Karpas-422 (cell line): Measurements from ENCODE around the gene COA1. TPM values are rescaled to one million over a fixed set of nuclear protein-coding genes. Genes with fewer than 3 reads are reported as not detected.
"Not testable (repeated sequence)": the region's sequence is repeated elsewhere in the genome, so short reads cannot be mapped to it uniquely, and the experiment has no call there.

Source experiments
- DNase-seq: peaks from one replicate; pipeline ENCODE4 v3.0.0-alpha.2; 2015
- H2AFZ ChIP-seq: fragments of 200-600 bp; sonication (generic); 2 replicates; pipeline ENCODE4 v1.6.1; 2014; ENCODE audit warnings: antibody characterized with exemption, low read length, mixed read lengths
- H3K27ac ChIP-seq: fragments of 200-600 bp; sonication (generic); 2 replicates; pipeline ENCODE4 v1.5.1; 2014; ENCODE audit warnings: mild to moderate bottlenecking, low read length, moderate library complexity
- H3K27me3 ChIP-seq: fragments of 200-600 bp; sonication (generic); 2 replicates; pipeline ENCODE4 v1.6.1; 2014; ENCODE audit warnings: low read length, mixed read lengths
- H3K36me3 ChIP-seq: fragments of 200-600 bp; sonication (generic); 2 replicates; pipeline ENCODE4 v1.6.1; 2014; ENCODE audit warnings: low read length, mixed read lengths; ENCODE audit not compliant: insufficient read depth
- H3K4me1 ChIP-seq: fragments of 200-600 bp; sonication (generic); 2 replicates; pipeline ENCODE4 v1.6.1; 2014; ENCODE audit warnings: mild to moderate bottlenecking, low read length, mixed read lengths
- H3K4me2 ChIP-seq: fragments of 200-600 bp; sonication (generic); 2 replicates; pipeline ENCODE4 v1.6.1; 2014; ENCODE audit warnings: low read length, low read depth, mild to moderate bottlenecking; ENCODE audit not compliant: poor library complexity, severe bottlenecking
- H3K4me3 ChIP-seq: fragments of 200-600 bp; sonication (generic); 2 replicates; pipeline ENCODE4 v1.5.1; 2014; ENCODE audit warnings: mild to moderate bottlenecking, antibody characterized with exemption, low read length, mixed read lengths
- H3K79me2 ChIP-seq: fragments of 200-600 bp; sonication (generic); 2 replicates; pipeline ENCODE4 v1.6.1; 2014; ENCODE audit warnings: mild to moderate bottlenecking, low read length, mixed read lengths
- H3K9ac ChIP-seq: fragments of 200-600 bp; sonication (generic); 2 replicates; pipeline ENCODE4 v1.6.0; 2014; ENCODE audit warnings: low read length
- H3K9me2 ChIP-seq: fragments of 200-600 bp; sonication (generic), shearing (Covaris generic); replicated peaks from 2 replicates; pipeline ENCODE4 v1.6.0; 2014; ENCODE audit warnings: mild to moderate bottlenecking, low read length, moderate library complexity; ENCODE audit not compliant: insufficient read depth
- H3K9me3 ChIP-seq: fragments of 300-700, 200-600 bp; sonication (generic); 2 replicates; pipeline ENCODE4 v1.6.1; 2014; ENCODE audit warnings: low read length, mixed read lengths
- H4K20me1 ChIP-seq: fragments of 200-600 bp; sonication (generic); 2 replicates; pipeline ENCODE4 v1.6.1; 2014; ENCODE audit warnings: mild to moderate bottlenecking, antibody characterized with exemption, low read length, low read depth; ENCODE audit not compliant: insufficient read depth
- total RNA-seq: library from RNA; depleted of rRNA; stranded (reverse); fragments of >200 nt; shearing (Covaris generic); gene quantifications from 2 replicates; pipeline ENCODE4 v1.2.3, GENCODE V29; 2014; ENCODE audit warnings: low replicate concordance

Gene COA1
- total RNA-seq, 1 experiment from 2014 or later, result 60.2 TPM

GRCh38 chr7:43737467-43738127, 8.3 kb upstream of the COA1 start:
- no peak overlapping the region for H3K4me3 ChIP-seq
- H3K4me1 ChIP-seq, result no peaks in the 10 kb centered on the region

DNA sequence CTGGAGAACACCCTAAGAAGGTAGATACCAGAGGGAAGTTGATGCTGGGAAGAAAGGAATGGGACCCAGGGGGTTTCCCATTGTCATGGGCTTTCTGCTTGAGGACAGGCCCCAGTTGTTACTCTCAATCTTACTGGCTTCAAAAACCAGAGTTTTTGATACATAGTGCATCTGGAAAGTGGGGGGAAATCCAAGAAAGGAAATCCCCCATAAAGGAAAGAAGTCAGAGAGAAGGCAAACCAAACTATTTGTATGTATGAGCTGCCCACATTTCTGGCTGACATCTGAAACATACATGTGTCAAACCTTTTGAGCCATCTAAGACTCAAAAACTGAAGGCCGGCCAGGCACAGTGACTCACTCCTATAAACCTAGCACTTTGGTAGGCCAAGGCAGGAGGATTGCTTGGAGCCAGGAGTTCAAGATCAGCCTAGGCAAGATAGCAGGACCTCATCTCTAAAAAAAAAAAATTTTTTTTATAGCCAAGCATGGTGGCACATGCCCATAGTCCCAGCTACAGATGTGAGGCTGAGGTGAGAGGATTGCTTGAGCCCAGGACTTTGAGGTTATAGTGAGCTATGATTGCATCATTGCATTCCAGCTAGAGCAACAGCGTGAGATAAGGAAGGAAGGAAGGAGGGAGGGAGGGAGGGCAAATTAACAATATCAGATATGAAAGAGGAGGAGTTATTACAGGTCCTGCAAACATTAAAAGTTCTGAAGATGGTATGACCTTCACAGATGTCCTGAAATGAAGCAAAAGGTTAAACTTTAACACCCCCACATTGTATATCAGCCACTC, 6.7 kb upstream of the COA1 start:
- DNase-seq, result no peak
- Histone ChIP-seq H3K4me2 (no peak overlapping the region), H3K9me2 (no peaks in the 10 kb centered on the region), H2AFZ (no peak overlapping the region), H3K9ac (no peak overlapping the region), H3K9me3 (no peaks in the 10 kb centered on the region), H3K4me3 (no peak overlapping the region), H3K36me3 (no peaks in the 10 kb centered on the region), H3K4me1 (no peaks in the 10 kb centered on the region), H3K27me3 (no peaks in the 10 kb centered on the region), H3K79me2 (no peaks in the 10 kb centered on the region), H4K20me1 (no peaks in the 10 kb centered on the region), H3K27ac (no peak overlapping the region)

More at GRCh38 chr7:43737467-43738127, 8.3 kb upstream of the COA1 start:
- H3K4me2 ChIP-seq, result no peak overlapping the region
- no peaks in the 10 kb centered on the region for H3K36me3 ChIP-seq
- no peaks in the 10 kb centered on the region for H3K9me3 ChIP-seq
- DNase-seq, result no peak
- no peak overlapping the region for H3K9ac ChIP-seq
- no peaks in the 10 kb centered on the region for H4K20me1 ChIP-seq
- no peaks in the 10 kb centered on the region for H3K79me2 ChIP-seq
- H2AFZ ChIP-seq, result no peak overlapping the region
- H3K27ac ChIP-seq, result no peak overlapping the region
- no peaks in the 10 kb centered on the region for H3K9me2 ChIP-seq
- no peaks in the 10 kb centered on the region for H3K27me3 ChIP-seq

GRCh38 chr7:43735403-43735801, 6.1 kb upstream of the COA1 start:
- no peak for DNase-seq
- Histone ChIP-seq H3K79me2 (no peaks in the 10 kb centered on the region), H3K4me1 (peaks cover 2% of the 10 kb centered on the region), H3K27me3 (no peaks in the 10 kb centered on the region), H3K9me3 (no peaks in the 10 kb centered on the region), H3K36me3 (no peaks in the 10 kb centered on the region), H3K4me3 (no peak overlapping the region), H3K27ac (no peak overlapping the region), H4K20me1 (no peaks in the 10 kb centered on the region), H3K9ac (no peak overlapping the region), H2AFZ (no peak overlapping the region), H3K4me2 (no peak overlapping the region), H3K9me2 (no peaks in the 10 kb centered on the region)

- H3K79me2 ChIP-seq, H3K9me3 ChIP-seq, H2AFZ ChIP-seq, H3K4me3 ChIP-seq, H3K27ac ChIP-seq, H3K4me1 ChIP-seq, H3K9me2 ChIP-seq, DNase-seq, H3K36me3 ChIP-seq, H3K27me3 ChIP-seq, H3K9ac ChIP-seq, H3K4me2 ChIP-seq, H4K20me1 ChIP-seq: not testable (repeated sequence)
These were observed 5.4 kb upstream of the COA1 start for GRCh38 chr7:43734575-43735332.

DNA sequence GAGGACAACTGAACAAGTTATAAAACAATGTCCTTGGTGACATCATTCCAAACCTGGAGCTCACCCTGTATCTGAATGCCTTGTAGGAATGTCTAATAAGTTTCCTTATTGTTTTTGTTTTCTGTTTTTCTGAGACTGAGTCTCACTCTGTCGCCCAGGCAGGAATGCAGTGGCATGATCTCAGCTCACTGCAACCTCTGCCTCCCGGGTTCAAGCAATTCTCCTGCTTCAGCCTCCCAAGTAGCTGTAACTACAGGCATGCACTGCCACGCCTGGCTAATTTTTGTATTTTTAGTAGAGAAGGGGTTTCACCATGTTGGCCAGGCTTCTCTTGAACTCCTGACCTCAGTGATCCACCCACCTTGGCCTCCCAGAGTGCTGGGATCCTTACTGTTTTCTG, 2.2 kb upstream of the COA1 start:
- not testable (repeated sequence) for H2AFZ ChIP-seq, H3K9ac ChIP-seq, H3K27me3 ChIP-seq, H3K4me2 ChIP-seq, H3K27ac ChIP-seq, H4K20me1 ChIP-seq, H3K9me3 ChIP-seq, H3K4me3 ChIP-seq, H3K36me3 ChIP-seq, H3K9me2 ChIP-seq, DNase-seq
- Histone ChIP-seq H3K4me1 (peaks cover 25% of the 10 kb centered on the region), H3K79me2 (peaks cover 26% of the 10 kb centered on the region)

DNA sequence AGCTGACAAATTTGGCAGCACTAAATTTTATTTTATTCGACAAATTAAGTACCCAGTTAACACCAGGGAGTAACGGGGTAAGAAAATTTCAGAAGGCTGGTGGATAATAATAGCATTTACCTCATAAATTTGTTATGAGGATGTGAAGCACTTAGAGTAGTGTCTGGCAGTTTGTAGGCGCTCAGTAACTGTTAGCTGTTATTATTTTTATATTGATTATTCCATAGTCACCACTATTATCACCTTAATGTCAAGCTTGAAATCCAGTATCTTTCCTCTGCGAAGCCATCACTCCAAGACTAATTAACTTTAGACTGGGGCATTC, 563 bp upstream of the COA1 start:
- peak overlapping the region; percentile 80 for H3K9ac ChIP-seq
- peak overlapping the region; percentile 85 for H3K4me2 ChIP-seq
- H3K4me1 ChIP-seq, result peaks cover 28% of the 10 kb centered on the region
- H3K36me3 ChIP-seq, result no peaks in the 10 kb centered on the region
- H3K9me3 ChIP-seq, result no peaks in the 10 kb centered on the region
- H3K27me3 ChIP-seq, result no peaks in the 10 kb centered on the region
- H3K9me2 ChIP-seq, result no peaks in the 10 kb centered on the region
- H2AFZ ChIP-seq, result peak overlapping the region; percentile 93
- DNase-seq, result no peak
- H3K4me3 ChIP-seq, result peak overlapping the region; percentile 91
- H4K20me1 ChIP-seq, result peaks cover 8% of the 10 kb centered on the region; the same call in 1 of the 2 replicates
- H3K79me2 ChIP-seq, result peaks cover 41% of the 10 kb centered on the region
- H3K27ac ChIP-seq, result no peak overlapping the region

- peak overlapping the region; percentile 85 for H3K4me2 ChIP-seq
- H3K4me1 ChIP-seq, result peaks cover 28% of the 10 kb centered on the region
- no peak overlapping the region for H3K9ac ChIP-seq
- peaks cover 63% of the 10 kb centered on the region for H3K79me2 ChIP-seq
- H4K20me1 ChIP-seq, result peaks cover 26% of the 10 kb centered on the region; the same call in 1 of the 2 replicates
- H3K9me2 ChIP-seq, result no peaks in the 10 kb centered on the region
- H3K9me3 ChIP-seq, result no peaks in the 10 kb centered on the region
- no peak for DNase-seq
- no peaks in the 10 kb centered on the region for H3K27me3 ChIP-seq
- H3K4me3 ChIP-seq, result no peak overlapping the region
- no peak overlapping the region for H3K27ac ChIP-seq
- H2AFZ ChIP-seq, result no peak overlapping the region
- no peaks in the 10 kb centered on the region for H3K36me3 ChIP-seq
These were observed 1.8 kb downstream of the COA1 start for GRCh38 chr7:43727494-43727893.

DNA sequence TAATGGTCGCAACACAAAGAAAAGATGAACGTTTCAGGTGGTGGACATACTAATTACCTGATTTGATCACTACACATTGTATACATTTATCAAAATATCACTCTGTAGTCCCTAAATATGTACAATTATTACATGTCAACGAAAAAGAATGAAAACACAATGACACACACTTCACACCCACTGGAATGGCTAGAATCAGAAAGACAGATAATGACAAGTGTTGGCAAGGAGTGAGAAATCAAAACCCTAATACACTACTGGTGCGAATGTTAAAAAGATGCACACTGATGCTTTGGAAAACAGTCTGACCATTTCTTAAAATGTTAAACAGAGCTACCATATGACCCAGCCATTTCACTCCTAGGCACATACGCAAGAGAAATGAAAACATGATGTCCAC, 2.3 kb downstream of the COA1 start:
- Histone ChIP-seq H2AFZ (no peak overlapping the region), H3K36me3 (no peaks in the 10 kb centered on the region), H3K4me3 (no peak overlapping the region), H3K79me2 (peaks cover 68% of the 10 kb centered on the region), H3K4me2 (peak overlapping the region; percentile 85), H3K4me1 (peaks cover 28% of the 10 kb centered on the region), H4K20me1 (peaks cover 26% of the 10 kb centered on the region; the same call in 1 of the 2 replicates), H3K27ac (no peak overlapping the region), H3K9me3 (no peaks in the 10 kb centered on the region), H3K27me3 (no peaks in the 10 kb centered on the region), H3K9me2 (no peaks in the 10 kb centered on the region), H3K9ac (no peak overlapping the region)
- DNase-seq, result no peak
